Glutamatergic neuron (in vitro differentiated cells): Measurements from ENCODE around the gene EHD2. TPM values are rescaled to one million over a fixed set of nuclear protein-coding genes. Genes with fewer than 3 reads are reported as not detected.
A peak's percentile ranks its signal among the peaks of the same experiment; 100 is the strongest.

Experiments used
- DNase-seq: peaks from one replicate; pipeline ENCODE4 v3.0.0; 2022
- H3K27ac Mint-ChIP-seq: one replicate; pipeline ENCODE4 v1.8.0; 2020; ENCODE audit warnings: mild to moderate bottlenecking, mixed read lengths, inconsistent platforms; ENCODE audit not compliant: unreplicated experiment
- H3K27me3 Mint-ChIP-seq: one replicate; pipeline ENCODE4 v1.8.0; 2020; ENCODE audit warnings: mild to moderate bottlenecking, moderate library complexity, mixed read lengths, inconsistent platforms; ENCODE audit not compliant: unreplicated experiment
- H3K36me3 Mint-ChIP-seq: one replicate; pipeline ENCODE4 v1.8.0; 2020; ENCODE audit warnings: mild to moderate bottlenecking, mixed read lengths, inconsistent platforms; ENCODE audit not compliant: unreplicated experiment
- H3K4me1 Mint-ChIP-seq: one replicate; pipeline ENCODE4 v1.8.0; 2020; ENCODE audit warnings: mild to moderate bottlenecking, low read depth, mixed read lengths, inconsistent platforms; ENCODE audit not compliant: unreplicated experiment
- H3K4me3 Mint-ChIP-seq: one replicate; pipeline ENCODE4 v1.8.0; 2020; ENCODE audit warnings: mild to moderate bottlenecking, mixed read lengths, inconsistent platforms; ENCODE audit not compliant: unreplicated experiment
- H3K9me3 Mint-ChIP-seq: one replicate; pipeline ENCODE4 v1.8.0; 2020; ENCODE audit warnings: mild to moderate bottlenecking, moderate library complexity, mixed read lengths, inconsistent platforms; ENCODE audit not compliant: unreplicated experiment
- total RNA-seq: library from RNA; stranded (reverse); fragmentation: NEBNext Ultra II Directional; extraction: Animal tissue kit (Norgen Biotek cat#: 25700); gene quantifications from one replicate; pipeline ENCODE4 v1.2.1, GENCODE V29; 2021; ENCODE audit not compliant: unreplicated experiment
- TF ChIP-seq, protein P1 (sequence below): fragments of 200-600 bp; sonication (generic); IDR thresholded peaks from one replicate; pipeline ENCODE4 v1.5.0; 2021; ENCODE audit not compliant: partially characterized antibody, unreplicated experiment

EHD2 gene
- total RNA-seq, 1 donor from 2014 or later = 7.6 TPM

- TF ChIP-seq, protein P1, sequence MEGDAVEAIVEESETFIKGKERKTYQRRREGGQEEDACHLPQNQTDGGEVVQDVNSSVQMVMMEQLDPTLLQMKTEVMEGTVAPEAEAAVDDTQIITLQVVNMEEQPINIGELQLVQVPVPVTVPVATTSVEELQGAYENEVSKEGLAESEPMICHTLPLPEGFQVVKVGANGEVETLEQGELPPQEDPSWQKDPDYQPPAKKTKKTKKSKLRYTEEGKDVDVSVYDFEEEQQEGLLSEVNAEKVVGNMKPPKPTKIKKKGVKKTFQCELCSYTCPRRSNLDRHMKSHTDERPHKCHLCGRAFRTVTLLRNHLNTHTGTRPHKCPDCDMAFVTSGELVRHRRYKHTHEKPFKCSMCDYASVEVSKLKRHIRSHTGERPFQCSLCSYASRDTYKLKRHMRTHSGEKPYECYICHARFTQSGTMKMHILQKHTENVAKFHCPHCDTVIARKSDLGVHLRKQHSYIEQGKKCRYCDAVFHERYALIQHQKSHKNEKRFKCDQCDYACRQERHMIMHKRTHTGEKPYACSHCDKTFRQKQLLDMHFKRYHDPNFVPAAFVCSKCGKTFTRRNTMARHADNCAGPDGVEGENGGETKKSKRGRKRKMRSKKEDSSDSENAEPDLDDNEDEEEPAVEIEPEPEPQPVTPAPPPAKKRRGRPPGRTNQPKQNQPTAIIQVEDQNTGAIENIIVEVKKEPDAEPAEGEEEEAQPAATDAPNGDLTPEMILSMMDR = no peak
- Mint-ChIP-seq H3K4me1 (no peaks in the 10 kb centered on the region), H3K36me3 (peaks cover 5% of the 10 kb centered on the region), H3K27ac (peak overlapping the region; percentile 80), H3K4me3 (no peak overlapping the region), H3K9me3 (peaks cover 6% of the 10 kb centered on the region), H3K27me3 (peaks cover 9% of the 10 kb centered on the region)
- peak; percentile 15 for DNase-seq
Measured at GRCh38 chr19:47702671-47703070, 10.6 kb upstream of the EHD2 start.

- Mint-ChIP-seq H3K27ac (peak overlapping the region; percentile 22), H3K4me3 (no peak overlapping the region), H3K4me1 (no peaks in the 10 kb centered on the region)
Measured at GRCh38 chr19:47703301-47703700, 9.9 kb upstream of the EHD2 start.

GRCh38 chr19:47704024-47704423, 9.2 kb upstream of the EHD2 start:
- H3K27me3 Mint-ChIP-seq = peaks cover 9% of the 10 kb centered on the region
- H3K4me3 Mint-ChIP-seq = no peak overlapping the region
- peaks cover 5% of the 10 kb centered on the region for H3K36me3 Mint-ChIP-seq
- no peaks in the 10 kb centered on the region for H3K4me1 Mint-ChIP-seq
- H3K27ac Mint-ChIP-seq = peak overlapping the region; percentile 38
- TF ChIP-seq, protein P1 = no peak
- peaks cover 6% of the 10 kb centered on the region for H3K9me3 Mint-ChIP-seq
- DNase-seq = no peak

More at GRCh38 chr19:47703301-47703700, 9.9 kb upstream of the EHD2 start:
- Mint-ChIP-seq H3K9me3 (peaks cover 6% of the 10 kb centered on the region), H3K36me3 (peaks cover 5% of the 10 kb centered on the region), H3K27me3 (peaks cover 9% of the 10 kb centered on the region)
- TF ChIP-seq, protein P1 = no peak
- no peak for DNase-seq

GRCh38 chr19:47704656-47705055, 8.6 kb upstream of the EHD2 start:
- no peak for DNase-seq
- H3K27me3 Mint-ChIP-seq = peaks cover 6% of the 10 kb centered on the region
- H3K9me3 Mint-ChIP-seq = peaks cover 6% of the 10 kb centered on the region
- H3K36me3 Mint-ChIP-seq = peaks cover 5% of the 10 kb centered on the region
- H3K4me1 Mint-ChIP-seq = no peaks in the 10 kb centered on the region
- TF ChIP-seq, protein P1 = no peak
- no peak overlapping the region for H3K27ac Mint-ChIP-seq
- no peak overlapping the region for H3K4me3 Mint-ChIP-seq

DNA sequence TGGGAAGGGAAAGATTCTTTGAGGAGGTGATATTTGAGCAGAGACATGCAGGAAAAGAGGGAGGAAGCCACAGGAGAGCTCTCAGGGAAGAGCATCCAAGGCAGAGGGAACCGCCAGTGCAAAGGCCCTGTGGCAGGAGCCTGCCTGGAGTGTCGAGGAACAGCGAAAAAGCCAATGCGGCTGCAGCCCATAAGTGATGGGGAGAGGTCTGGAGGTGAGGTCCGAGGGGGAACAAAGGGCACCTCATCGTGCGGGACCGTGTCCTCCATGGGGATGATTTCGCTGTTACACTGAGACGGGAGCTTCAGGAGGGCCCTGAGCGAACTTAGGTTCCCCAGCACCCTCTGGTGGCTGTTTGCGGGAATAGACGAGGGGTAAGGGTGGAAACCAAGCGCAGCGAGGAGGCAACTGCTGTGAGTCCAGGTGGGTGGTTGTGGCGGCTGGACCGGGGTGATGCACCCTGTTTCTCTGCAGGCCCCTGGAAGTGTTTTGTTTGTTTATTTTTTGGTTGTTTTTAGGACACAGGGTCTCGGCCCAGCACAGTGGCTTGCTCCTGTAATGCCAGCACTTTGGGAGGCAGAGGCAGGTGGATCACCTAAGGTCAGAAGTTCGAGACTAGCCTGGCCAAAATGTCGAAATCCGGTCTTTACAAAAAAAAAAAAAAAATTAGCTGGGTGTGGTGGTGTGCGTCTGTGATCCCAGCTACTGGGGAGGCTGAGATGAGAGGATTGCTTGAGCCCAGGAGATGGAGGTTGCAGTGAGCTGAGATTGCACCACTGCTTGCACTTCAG, 5.9 kb upstream of the EHD2 start:
- Mint-ChIP-seq H3K4me1 (no peaks in the 10 kb centered on the region), H3K4me3 (no peak overlapping the region)
- DNase-seq = peak; percentile 80

More for the DNA sequence above, 5.9 kb upstream of the EHD2 start:
- TF ChIP-seq, protein P1 = peak; percentile 76
- Mint-ChIP-seq H3K9me3 (peaks cover 6% of the 10 kb centered on the region), H3K27ac (no peak overlapping the region), H3K27me3 (peaks cover 10% of the 10 kb centered on the region), H3K36me3 (peaks cover 5% of the 10 kb centered on the region)
